PFSK-1 (cell line): ENCODE measurements around the gene ACIN1.

Experiments
- FOXP2 ChIP-seq: optimal IDR thresholded peaks from 2 replicates; pipeline ENCODE3; 2011; ENCODE audit warnings: borderline replicate concordance, control low read depth, inconsistent platforms; ENCODE audit not compliant: insufficient read depth; ENCODE audit errors: extremely low read length, extremely low read depth
- POLR2AphosphoS5 ChIP-seq: IDR thresholded peaks from 2 replicates; pipeline ENCODE4 v1.6.1; 2012; ENCODE audit warnings: low read depth, mild to moderate bottlenecking, control low read depth, low read length, moderate library complexity
- REST ChIP-seq, 2 experiments: IDR thresholded peaks; 2 replicates each; pipeline versions ENCODE4 v1.6.1 to v1.8.0; 2011 to 2012; ENCODE audit warnings: low read depth in 2 of 2, low read length in 2 of 2, control low read depth in 1 of 2, inconsistent platforms in 1 of 2, mild to moderate bottlenecking in 1 of 2, moderate library complexity in 1 of 2; ENCODE audit not compliant: insufficient read depth in 1 of 2
- SIN3A ChIP-seq: IDR thresholded peaks from 2 replicates; pipeline ENCODE4 v1.6.1; 2012; ENCODE audit warnings: mild to moderate bottlenecking, low read length, moderate library complexity, borderline replicate concordance; ENCODE audit not compliant: insufficient read depth
- TAF1 ChIP-seq: IDR thresholded peaks from 2 replicates; pipeline ENCODE4 v1.6.1; 2012; ENCODE audit warnings: low read length, control low read depth, borderline replicate concordance; ENCODE audit not compliant: insufficient read depth

- TF ChIP-seq TAF1 = no peak
- no peak for TF ChIP-seq SIN3A
- TF ChIP-seq POLR2AphosphoS5 = no peak
- TF ChIP-seq REST (IDR thresholded peaks at IDR 0.05; ENCODE audit: insufficient read depth in 1 of 2, low read depth in 2 of 2, low read length in 2 of 2) = no peak
- no peak for TF ChIP-seq FOXP2
These were observed 17.6 kb upstream of the ACIN1 start for GRCh38 chr14:23112359-23113178.
